Measurements from ENCODE around the gene THAP7. TPM values are rescaled to one million over a fixed set of nuclear protein-coding genes. Genes with fewer than 3 reads are reported as not detected.

Gene THAP7
- total and polyA plus RNA-seq, 9 of the 15 experiments (the other 6 are each of a cell fraction or from before 2014, with no cell fraction given): 7.9 to 263 (median 84.1) TPM

DNA sequence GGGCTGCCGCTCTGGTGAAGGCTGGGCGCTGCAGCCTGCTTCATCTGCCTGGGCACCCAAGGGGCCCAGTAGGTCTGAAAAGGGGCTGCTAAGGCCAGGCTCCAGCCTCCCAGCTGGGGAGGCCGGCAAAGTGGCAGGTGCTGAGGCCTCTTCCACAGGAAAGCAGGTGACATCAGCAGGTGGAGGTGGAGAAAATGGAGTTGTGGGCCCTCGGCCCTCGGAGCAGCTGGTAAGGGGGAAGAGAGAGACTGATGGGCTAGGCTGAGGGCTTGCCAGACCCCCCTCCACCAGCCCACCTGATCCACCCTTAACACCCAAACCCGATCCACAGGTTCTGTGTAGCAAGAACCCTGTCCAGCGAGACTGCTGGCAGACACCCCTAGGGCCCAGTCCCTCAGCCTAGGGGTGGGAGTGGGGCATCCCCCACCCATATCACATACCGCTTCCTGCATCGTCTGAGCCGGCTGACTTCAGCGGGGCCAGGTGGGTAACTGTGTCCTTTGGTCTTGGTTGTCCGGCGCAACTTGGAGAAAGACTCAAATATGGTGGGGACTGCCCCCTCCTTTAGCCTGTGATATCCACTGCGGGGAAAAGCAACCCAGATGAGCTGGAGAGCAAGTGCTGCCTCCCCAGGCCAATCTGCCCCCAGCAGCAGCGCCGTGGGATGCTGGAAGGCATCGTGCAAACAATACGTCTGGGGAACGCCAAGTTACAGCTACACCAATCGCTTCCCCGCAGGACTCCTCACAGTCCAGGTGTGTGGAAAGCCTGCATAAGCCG, 1.5 kb downstream of the THAP7 start (continued):
- TF ChIP-seq E2F6 (IDR thresholded peaks at IDR 0.05; ENCODE audit: borderline replicate concordance in 1 of 2, extremely low read depth in 1 of 2, insufficient read depth in 1 of 2, insufficient read length in 1 of 2, low read depth in 1 of 2, low read length in 1 of 2, poor library complexity in 1 of 2, severe bottlenecking in 1 of 2): peak in 1 of 2 experiments; percentile 61
- no peak for TF ChIP-seq LCOR (CRISPR knock-in tag; IDR thresholded peaks at IDR 0.05)
- no peak for TF ChIP-seq KAT7 (CRISPR knock-in tag; IDR thresholded peaks at IDR 0.05; ENCODE audit: borderline replicate concordance)
- no peak for TF ChIP-seq HNRNPK (IDR thresholded peaks at IDR 0.05; ENCODE audit: low read depth, low read length, poor library complexity, severe bottlenecking)
- no peak for TF ChIP-seq ZNF778 (CRISPR knock-in tag; IDR thresholded peaks at IDR 0.05)
- TF ChIP-seq CBX1 (IDR thresholded peaks at IDR 0.05; ENCODE audit: low read depth): no peak
- TF ChIP-seq ZNF586 (CRISPR knock-in tag; conservative IDR thresholded peaks at IDR 0.05): 0 out of 2 replicates have a peak, but pooled peaks have one; percentile 72
- peak; percentile 30 for TF ChIP-seq MYC (IDR thresholded peaks at IDR 0.05; ENCODE audit: low read depth, low read length)
- no peak for TF ChIP-seq MYC (CRISPR knock-in tag; IDR thresholded peaks at IDR 0.05; ENCODE audit: borderline replicate concordance, low read depth)
- 0 out of 2 replicates have a peak, but pooled peaks have one; percentile 33 for TF ChIP-seq MXI1 (IDR thresholded peaks at IDR 0.05; ENCODE audit: low read depth, low read length)
